OCI-LY3 (cell line): ENCODE measurements around the gene COX6B1.

ENCODE experiments used
- CTCF ChIP-seq: fragments of 200-600, 300-600 bp; sonication (generic); IDR thresholded peaks from 2 replicates; pipeline ENCODE4 v1.5.1; 2014; ENCODE audit warnings: antibody characterized with exemption, low read length, low read depth
- EZH2phosphoT487 ChIP-seq: fragments of 200-600 bp; shearing (Covaris generic); IDR thresholded peaks from 2 replicates; pipeline ENCODE4 v1.6.1; 2018; ENCODE audit warnings: antibody characterized with exemption, mixed run types, low read depth

DNA sequence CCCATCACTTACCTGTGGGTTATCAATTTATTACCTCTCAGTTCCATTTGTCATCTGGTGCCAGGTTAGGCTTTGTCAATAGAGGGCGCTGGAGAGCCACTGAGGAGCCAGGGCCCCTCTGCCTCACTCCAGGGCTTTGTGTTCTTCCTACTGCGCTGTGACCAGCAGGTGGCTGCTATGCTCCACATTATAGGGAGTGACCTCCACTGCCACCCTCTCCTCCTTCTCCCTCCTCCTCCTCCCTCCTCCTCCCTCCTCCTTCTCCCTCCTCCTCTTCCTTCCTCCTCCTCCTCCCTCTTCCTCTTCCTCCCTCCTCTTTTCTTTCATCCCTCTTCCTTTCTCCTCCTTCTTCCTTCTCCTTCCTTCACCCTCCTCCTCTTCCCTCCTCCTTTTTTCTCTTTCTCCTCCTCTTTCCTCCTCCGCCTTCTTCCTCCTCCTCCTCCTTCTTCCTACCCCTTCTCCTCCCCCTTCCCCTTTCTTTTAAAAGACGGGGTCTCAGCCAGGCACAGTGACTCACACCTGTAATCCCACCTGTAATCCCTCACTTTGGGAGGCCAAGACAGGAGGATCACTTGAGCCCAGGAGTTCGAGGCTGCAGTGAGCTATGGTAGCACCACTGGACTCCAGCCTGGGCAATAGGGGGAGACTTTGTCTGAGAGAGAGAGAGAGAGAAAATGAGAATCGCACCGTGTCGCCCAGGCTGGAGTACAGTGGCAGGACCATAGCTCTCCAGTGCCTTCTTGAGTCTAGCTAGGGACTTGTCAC is 45.9 kb downstream of the COX6B1 start:
- peak; percentile 99 for TF ChIP-seq CTCF
- TF ChIP-seq EZH2phosphoT487: no peak
